ENCODE results near the gene PLXNA2. TPM values are rescaled to one million over a fixed set of nuclear protein-coding genes. Genes with fewer than 3 reads are reported as not detected.
A peak's percentile ranks its signal among the peaks of the same experiment; 100 is the strongest.

PLXNA2 gene
- polyA plus RNA-seq, 4 donors, result 10.7 to 17.8 (median 12.8) TPM

GRCh38 chr1:208258277-208258676, 14.1 kb upstream of the PLXNA2 start:
- 80 to 87% (median 83%) methylated on average over 3 of the region's 3 CpGs for WGBS, 3 donors

GRCh38 chr1:208257351-208257750, 13.2 kb upstream of the PLXNA2 start:
- peaks cover 0 to 4% of the 10 kb centered on the region in 2 donors for H3K9me3 ChIP-seq (ENCODE audit: control insufficient read depth in 2 of 2, insufficient read depth in 1 of 2, low read depth in 1 of 2, low read length in 1 of 2)
- H3K4me3 ChIP-seq (ENCODE audit: low read depth in 1 of 3, low read length in 3 of 3), result no peak overlapping the region
- H3K27ac ChIP-seq (ENCODE audit: low read depth in 1 of 3, low read length in 2 of 3), result no peak overlapping the region
- DNase-seq, result no peak
- H3K27me3 ChIP-seq (ENCODE audit: control insufficient read depth in 3 of 3, insufficient read depth in 3 of 3, low read length in 3 of 3), result peaks cover 0 to 16% (median 2%) of the 10 kb centered on the region in 3 donors
- 76 to 80% (median 79%) methylated on average over 6 of the region's 6 CpGs for WGBS, 3 donors
- no peaks in the 10 kb centered on the region for H3K36me3 ChIP-seq (ENCODE audit: control insufficient read depth in 3 of 3, insufficient read depth in 2 of 3, low read depth in 1 of 3, low read length in 3 of 3)
- no peak for FAIRE-seq
- peaks cover 0 to 3% (median 0%) of the 10 kb centered on the region in 3 donors for H3K4me1 ChIP-seq (ENCODE audit: control insufficient read depth in 3 of 3, insufficient read depth in 2 of 3, low read depth in 1 of 3, low read length in 2 of 3)

More at GRCh38 chr1:208258277-208258676, 14.1 kb upstream of the PLXNA2 start:
- H3K4me3 ChIP-seq (ENCODE audit: low read depth in 1 of 3, low read length in 3 of 3), result no peak overlapping the region
- no peak overlapping the region for H3K27ac ChIP-seq (ENCODE audit: low read depth in 1 of 3, low read length in 2 of 3)
- no peaks in the 10 kb centered on the region for H3K4me1 ChIP-seq (ENCODE audit: control insufficient read depth in 3 of 3, insufficient read depth in 2 of 3, low read depth in 1 of 3, low read length in 2 of 3)
- no peaks in the 10 kb centered on the region for H3K36me3 ChIP-seq (ENCODE audit: control insufficient read depth in 3 of 3, insufficient read depth in 2 of 3, low read depth in 1 of 3, low read length in 3 of 3)
- H3K9me3 ChIP-seq (ENCODE audit: control insufficient read depth in 2 of 2, insufficient read depth in 1 of 2, low read depth in 1 of 2, low read length in 1 of 2), result peaks cover 0 to 4% of the 10 kb centered on the region in 2 donors
- DNase-seq (no peak), FAIRE-seq (no peak)
- peaks cover 0 to 12% (median 2%) of the 10 kb centered on the region in 3 donors for H3K27me3 ChIP-seq (ENCODE audit: control insufficient read depth in 3 of 3, insufficient read depth in 3 of 3, low read length in 3 of 3)

GRCh38 chr1:208256556-208256955, 12.4 kb upstream of the PLXNA2 start:
- H3K36me3 ChIP-seq (ENCODE audit: control insufficient read depth in 3 of 3, insufficient read depth in 2 of 3, low read depth in 1 of 3, low read length in 3 of 3), result no peaks in the 10 kb centered on the region
- H3K27ac ChIP-seq (ENCODE audit: low read depth in 1 of 3, low read length in 2 of 3), result no peak overlapping the region
- no peak overlapping the region for H3K4me3 ChIP-seq (ENCODE audit: low read depth in 1 of 3, low read length in 3 of 3)
- H3K27me3 ChIP-seq (ENCODE audit: control insufficient read depth in 3 of 3, insufficient read depth in 3 of 3, low read length in 3 of 3), result peaks cover 0 to 21% (median 2%) of the 10 kb centered on the region in 3 donors
- H3K9me3 ChIP-seq (ENCODE audit: control insufficient read depth in 2 of 2, insufficient read depth in 1 of 2, low read depth in 1 of 2, low read length in 1 of 2), result peaks cover 0 to 4% of the 10 kb centered on the region in 2 donors
- H3K4me1 ChIP-seq (ENCODE audit: control insufficient read depth in 3 of 3, insufficient read depth in 2 of 3, low read depth in 1 of 3, low read length in 2 of 3), result peaks cover 0 to 8% (median 0%) of the 10 kb centered on the region in 3 donors
- no peak for DNase-seq
- no peak for FAIRE-seq
- WGBS, 3 donors, result 86 to 91% (median 87%) methylated on average over 7 of the region's 7 CpGs

- Histone ChIP-seq H3K9me3 (ENCODE audit: control insufficient read depth in 2 of 2, insufficient read depth in 1 of 2, low read depth in 1 of 2, low read length in 1 of 2) (peaks cover 0 to 4% of the 10 kb centered on the region in 2 donors), H3K36me3 (ENCODE audit: control insufficient read depth in 3 of 3, insufficient read depth in 2 of 3, low read depth in 1 of 3, low read length in 3 of 3) (no peaks in the 10 kb centered on the region), H3K27me3 (ENCODE audit: control insufficient read depth in 3 of 3, insufficient read depth in 3 of 3, low read length in 3 of 3) (peaks cover 0 to 21% (median 2%) of the 10 kb centered on the region in 3 donors), H3K4me3 (ENCODE audit: low read depth in 1 of 3, low read length in 3 of 3) (no peak overlapping the region), H3K4me1 (ENCODE audit: control insufficient read depth in 3 of 3, insufficient read depth in 2 of 3, low read depth in 1 of 3, low read length in 2 of 3) (peaks cover 0 to 8% (median 0%) of the 10 kb centered on the region in 3 donors), H3K27ac (ENCODE audit: low read depth in 1 of 3, low read length in 2 of 3) (no peak overlapping the region)
- FAIRE-seq (no peak), DNase-seq (no peak)
- 71 to 100% (median 95%) methylated on average over 1 of the region's 1 CpG for WGBS, 3 donors
These were observed 11.9 kb upstream of the PLXNA2 start for GRCh38 chr1:208256091-208256490.

- WGBS, 3 donors, result 84 to 97% (median 94%) methylated on average over 1 of the region's 1 CpG
- DNase-seq, result no peak
These were observed 10.7 kb upstream of the PLXNA2 start for GRCh38 chr1:208254862-208255261.

GRCh38 chr1:208254376-208254775, 10.2 kb upstream of the PLXNA2 start:
- DNase-seq, result no peak
- 79 to 83% (median 81%) methylated on average over 1 of the region's 1 CpG for WGBS, 3 donors
- no peak for FAIRE-seq
- H3K4me1 ChIP-seq (ENCODE audit: control insufficient read depth in 3 of 3, insufficient read depth in 2 of 3, low read depth in 1 of 3, low read length in 2 of 3), result peaks cover 0 to 8% (median 4%) of the 10 kb centered on the region in 3 donors
- no peaks in the 10 kb centered on the region for H3K36me3 ChIP-seq (ENCODE audit: control insufficient read depth in 3 of 3, insufficient read depth in 2 of 3, low read depth in 1 of 3, low read length in 3 of 3)
- no peak overlapping the region for H3K4me3 ChIP-seq (ENCODE audit: low read depth in 1 of 3, low read length in 3 of 3)
- H3K9me3 ChIP-seq (ENCODE audit: control insufficient read depth in 2 of 2, insufficient read depth in 1 of 2, low read depth in 1 of 2, low read length in 1 of 2), result no peaks in the 10 kb centered on the region
- H3K27ac ChIP-seq (ENCODE audit: low read depth in 1 of 3, low read length in 2 of 3), result no peak overlapping the region
- H3K27me3 ChIP-seq (ENCODE audit: control insufficient read depth in 3 of 3, insufficient read depth in 3 of 3, low read length in 3 of 3), result peaks cover 0 to 22% (median 2%) of the 10 kb centered on the region in 3 donors

More at GRCh38 chr1:208254862-208255261, 10.7 kb upstream of the PLXNA2 start:
- Histone ChIP-seq H3K4me3 (ENCODE audit: low read depth in 1 of 3, low read length in 3 of 3) (no peak overlapping the region), H3K27ac (ENCODE audit: low read depth in 1 of 3, low read length in 2 of 3) (no peak overlapping the region), H3K36me3 (ENCODE audit: control insufficient read depth in 3 of 3, insufficient read depth in 2 of 3, low read depth in 1 of 3, low read length in 3 of 3) (no peaks in the 10 kb centered on the region), H3K4me1 (ENCODE audit: control insufficient read depth in 3 of 3, insufficient read depth in 2 of 3, low read depth in 1 of 3, low read length in 2 of 3) (peaks cover 0 to 8% (median 4%) of the 10 kb centered on the region in 3 donors), H3K9me3 (ENCODE audit: control insufficient read depth in 2 of 2, insufficient read depth in 1 of 2, low read depth in 1 of 2, low read length in 1 of 2) (no peaks in the 10 kb centered on the region), H3K27me3 (ENCODE audit: control insufficient read depth in 3 of 3, insufficient read depth in 3 of 3, low read length in 3 of 3) (peaks cover 0 to 21% (median 2%) of the 10 kb centered on the region in 3 donors)
- FAIRE-seq, result no peak

GRCh38 chr1:208252836-208253576, 8.8 kb upstream of the PLXNA2 start:
- whole genome bisulfite sequencing, 3 donors, result 52 to 65% (median 62%) methylated on average over 7 of the region's 7 CpGs
- Histone ChIP-seq H3K27me3 (ENCODE audit: control insufficient read depth in 3 of 3, insufficient read depth in 3 of 3, low read length in 3 of 3) (peaks cover 0 to 31% (median 2%) of the 10 kb centered on the region in 3 donors), H3K4me3 (ENCODE audit: low read depth in 1 of 3, low read length in 3 of 3) (no peak overlapping the region), H3K36me3 (ENCODE audit: control insufficient read depth in 3 of 3, insufficient read depth in 2 of 3, low read depth in 1 of 3, low read length in 3 of 3) (no peaks in the 10 kb centered on the region), H3K27ac (ENCODE audit: low read depth in 1 of 3, low read length in 2 of 3) (no peak overlapping the region), H3K9me3 (ENCODE audit: control insufficient read depth in 2 of 2, insufficient read depth in 1 of 2, low read depth in 1 of 2, low read length in 1 of 2) (no peaks in the 10 kb centered on the region), H3K4me1 (ENCODE audit: control insufficient read depth in 3 of 3, insufficient read depth in 2 of 3, low read depth in 1 of 3, low read length in 2 of 3) (peaks cover 0 to 8% (median 4%) of the 10 kb centered on the region in 3 donors)
- FAIRE-seq, result no peak
- no peak for DNase-seq

- no peak overlapping the region for H3K4me3 ChIP-seq (ENCODE audit: low read depth in 1 of 3, low read length in 3 of 3)
These were observed 8.0 kb upstream of the PLXNA2 start for GRCh38 chr1:208251911-208252835.

More at GRCh38 chr1:208251911-208252835, 8.0 kb upstream of the PLXNA2 start:
- WGBS, 3 donors, result 16 to 52% (median 32%) methylated on average over 22 of the region's 22 CpGs
- FAIRE-seq (no peak), DNase-seq (peak; percentile 48 to 60)
- no peaks in the 10 kb centered on the region for H3K36me3 ChIP-seq (ENCODE audit: control insufficient read depth in 3 of 3, insufficient read depth in 2 of 3, low read depth in 1 of 3, low read length in 3 of 3)
- H3K27me3 ChIP-seq (ENCODE audit: control insufficient read depth in 3 of 3, insufficient read depth in 3 of 3, low read length in 3 of 3), result peaks cover 0 to 33% (median 0%) of the 10 kb centered on the region in 3 donors
- H3K9me3 ChIP-seq (ENCODE audit: control insufficient read depth in 2 of 2, insufficient read depth in 1 of 2, low read depth in 1 of 2, low read length in 1 of 2), result no peaks in the 10 kb centered on the region
- no peak overlapping the region for H3K27ac ChIP-seq (ENCODE audit: low read depth in 1 of 3, low read length in 2 of 3)
- peaks cover 0 to 8% (median 4%) of the 10 kb centered on the region in 3 donors for H3K4me1 ChIP-seq (ENCODE audit: control insufficient read depth in 3 of 3, insufficient read depth in 2 of 3, low read depth in 1 of 3, low read length in 2 of 3)
